HG02852 (cell line): ENCODE results near the gene CWF19L2.
"Not testable (repeated sequence)": the region's sequence is repeated elsewhere in the genome, so short reads cannot be mapped to it uniquely, and the experiment has no call there.

Experiments
- ATAC-seq: cut with Tn5 transposase; IDR thresholded peaks from one replicate; pipeline ENCODE4 v1.9.1; 2021; ENCODE audit warnings: mild to moderate bottlenecking, moderate library complexity; ENCODE audit not compliant: unreplicated experiment

Gene CWF19L2

GRCh38 chr11:107439586-107440167 is 17.9 kb downstream of the CWF19L2 start:
- ATAC-seq = no peak

- no peak for ATAC-seq
Observed at GRCh38 chr11:107438148-107438547, 19.5 kb downstream of the CWF19L2 start.

GRCh38 chr11:107430525-107430924 is 27.1 kb downstream of the CWF19L2 start:
- ATAC-seq = no peak

GRCh38 chr11:107427569-107428180 is 29.9 kb downstream of the CWF19L2 start:
- no peak for ATAC-seq

- peak; percentile 64 for ATAC-seq
Observed at GRCh38 chr11:107413352-107413751, 44.3 kb downstream of the CWF19L2 start.

GRCh38 chr11:107408762-107409211 is 48.8 kb downstream of the CWF19L2 start:
- ATAC-seq = no peak

GRCh38 chr11:107405260-107405659 is 52.4 kb downstream of the CWF19L2 start:
- ATAC-seq = no peak

GRCh38 chr11:107401131-107401530 is 56.5 kb downstream of the CWF19L2 start:
- not testable (repeated sequence) for ATAC-seq

GRCh38 chr11:107397357-107397756 is 60.3 kb downstream of the CWF19L2 start:
- no peak for ATAC-seq

- no peak for ATAC-seq
Observed at GRCh38 chr11:107392611-107393010, 65.0 kb downstream of the CWF19L2 start.

- ATAC-seq = not testable (repeated sequence)
Observed at GRCh38 chr11:107390701-107391100, 66.9 kb downstream of the CWF19L2 start.

GRCh38 chr11:107387666-107388065 is 70.0 kb downstream of the CWF19L2 start:
- no peak for ATAC-seq

GRCh38 chr11:107385361-107385981 is 72.2 kb downstream of the CWF19L2 start:
- no peak for ATAC-seq

GRCh38 chr11:107384144-107384852 is 73.3 kb downstream of the CWF19L2 start:
- no peak for ATAC-seq

- ATAC-seq = no peak
Observed at GRCh38 chr11:107372439-107372838, 85.2 kb downstream of the CWF19L2 start.

GRCh38 chr11:107370390-107370789 is 87.2 kb downstream of the CWF19L2 start:
- ATAC-seq = no peak

GRCh38 chr11:107359701-107360100 is 97.9 kb downstream of the CWF19L2 start:
- no peak for ATAC-seq

- no peak for ATAC-seq
Observed at GRCh38 chr11:107357877-107358276, 99.7 kb downstream of the CWF19L2 start.

GRCh38 chr11:107354780-107355179 is 102.8 kb downstream of the CWF19L2 start:
- ATAC-seq = no peak

- peak; percentile 72 for ATAC-seq
Observed at GRCh38 chr11:107337917-107338316, 119.7 kb downstream of the CWF19L2 start.

- ATAC-seq = no peak
Observed at GRCh38 chr11:107331728-107332127, 125.9 kb downstream of the CWF19L2 start.

- no peak for ATAC-seq
Observed at GRCh38 chr11:107329164-107329563, 128.5 kb downstream of the CWF19L2 start.
